HEK293 (cell line): ENCODE results near the gene SYNPO.

Source experiments
- CTCF ChIA-PET: fragments of 350-600 bp; formaldehyde crosslinking; extraction: SDS; loops from one replicate; lab custom pipeline; 2021; ENCODE audit warnings: antibody characterized with exemption; lab: Yijun Ruan, JAX
- POLR2A ChIA-PET: fragments of 300-600 bp; formaldehyde crosslinking; extraction: SDS; loops from one replicate; lab custom pipeline; 2020; ENCODE audit warnings: antibody characterized with exemption, inconsistent platforms; lab: Yijun Ruan, JAX
- H3K27ac ChIP-seq: fragments of 200-500 bp; sonication (Bioruptor generic); 2 replicates; pipeline ENCODE4 v1.5.1; 2014; ENCODE audit warnings: low read depth, low read length, control low read depth, inconsistent platforms; ENCODE audit errors: extremely low read depth
- H3K36me3 ChIP-seq, 2 experiments: fragments of 200-500 bp in 1 of 2; sonication (Bioruptor generic) in 1 of 2; 1 replicate in 1 of 2; 2 replicates in 1 of 2; pipeline ENCODE4 v1.5.1; 2014 to 2017; ENCODE audit warnings: inconsistent platforms in 2 of 2, low read length in 2 of 2; ENCODE audit not compliant: control insufficient read depth in 2 of 2, insufficient read depth in 1 of 2
- H3K4me1 ChIP-seq: fragments of 200-500 bp; sonication (Bioruptor generic); 2 replicates; pipeline ENCODE4 v1.5.1; 2014; ENCODE audit warnings: mild to moderate bottlenecking, low read length, inconsistent platforms; ENCODE audit not compliant: control insufficient read depth, insufficient read depth
- H3K4me3 ChIP-seq: 2 replicates; pipeline ENCODE4 v1.5.1; 2011; ENCODE audit warnings: low read depth, mild to moderate bottlenecking, control low read depth, low read length, moderate library complexity
- H3K9me3 ChIP-seq: fragments of 200-500 bp; sonication (Bioruptor generic); 2 replicates; pipeline ENCODE4 v1.5.1; 2014; ENCODE audit warnings: low read depth, low read length, inconsistent platforms; ENCODE audit not compliant: control insufficient read depth, insufficient read depth
- KLF10 ChIP-seq: fragments of 450-650 bp; IDR thresholded peaks from 2 replicates; pipeline ENCODE4 v1.5.1; 2018; ENCODE audit warnings: missing biosample characterization, mild to moderate bottlenecking, missing genetic modification characterization
- KLF8 ChIP-seq: fragments of 450-650 bp; formaldehyde crosslinking; IDR thresholded peaks from 2 replicates; pipeline ENCODE4 v1.5.1; 2016; ENCODE audit warnings: missing biosample characterization, missing genetic modification characterization
- OVOL3 ChIP-seq: fragments of 450-650 bp; formaldehyde crosslinking; IDR thresholded peaks from 2 replicates; pipeline ENCODE4 v1.5.1; 2016; ENCODE audit warnings: missing biosample characterization, missing genetic modification characterization
- PRDM4 ChIP-seq: fragments of 450-650 bp; formaldehyde crosslinking; IDR thresholded peaks from 2 replicates; pipeline ENCODE4 v1.5.1; 2017; ENCODE audit warnings: missing biosample characterization, missing genetic modification characterization
- TRIM28 ChIP-seq: IDR thresholded peaks from 2 replicates; pipeline ENCODE4 v1.6.1; 2011; ENCODE audit warnings: low read length, control low read depth, borderline replicate concordance
- TSHZ1 ChIP-seq: fragments of 450-650 bp; formaldehyde crosslinking; IDR thresholded peaks from 2 replicates; pipeline ENCODE4 v1.5.1; 2016; ENCODE audit warnings: missing biosample characterization, missing genetic modification characterization, borderline replicate concordance
- YY1 ChIP-seq: fragments of 450-650 bp; formaldehyde crosslinking; IDR thresholded peaks from 2 replicates; pipeline ENCODE4 v1.5.1; 2018; ENCODE audit warnings: missing biosample characterization, missing genetic modification characterization
- ZBTB6 ChIP-seq: fragments of 450-650 bp; formaldehyde crosslinking; IDR thresholded peaks from 2 replicates; pipeline ENCODE4 v1.5.1; 2017; ENCODE audit warnings: missing biosample characterization, missing genetic modification characterization
- ZIC2 ChIP-seq: fragments of 450-650 bp; formaldehyde crosslinking; IDR thresholded peaks from 2 replicates; pipeline ENCODE4 v1.5.1; 2016; ENCODE audit warnings: missing biosample characterization, missing genetic modification characterization
- ZNF140 ChIP-seq: fragments of 450-650 bp; formaldehyde crosslinking; IDR thresholded peaks from 2 replicates; pipeline ENCODE4 v1.5.1; 2016; ENCODE audit warnings: missing biosample characterization, missing genetic modification characterization
- ZNF24 ChIP-seq: fragments of 450-650 bp; formaldehyde crosslinking; IDR thresholded peaks from 2 replicates; pipeline ENCODE4 v1.5.1; 2016; ENCODE audit warnings: missing biosample characterization, missing genetic modification characterization
- ZNF248 ChIP-seq: fragments of 450-650 bp; formaldehyde crosslinking; IDR thresholded peaks from 2 replicates; pipeline ENCODE4 v1.5.1; 2017; ENCODE audit warnings: missing biosample characterization, missing genetic modification characterization
- ZNF433 ChIP-seq: fragments of 450-650 bp; formaldehyde crosslinking; IDR thresholded peaks from 2 replicates; pipeline ENCODE4 v1.5.1; 2016; ENCODE audit warnings: missing biosample characterization, missing genetic modification characterization, low read depth
- ZNF530 ChIP-seq: fragments of 450-650 bp; formaldehyde crosslinking; IDR thresholded peaks from 2 replicates; pipeline ENCODE4 v1.5.1; 2016; ENCODE audit warnings: low read depth, missing biosample characterization, missing genetic modification characterization
- ZNF571 ChIP-seq: fragments of 450-650 bp; formaldehyde crosslinking; IDR thresholded peaks from 2 replicates; pipeline ENCODE4 v1.5.0; 2017; ENCODE audit warnings: missing biosample characterization, missing genetic modification characterization
- ZNF623 ChIP-seq: fragments of 450-650 bp; formaldehyde crosslinking; IDR thresholded peaks from 2 replicates; pipeline ENCODE4 v1.5.1; 2016; ENCODE audit warnings: missing biosample characterization, missing genetic modification characterization
- ZNF626 ChIP-seq: fragments of 450-650 bp; sonication (Bioruptor Pico); formaldehyde crosslinking; IDR thresholded peaks from 2 replicates; pipeline ENCODE4 v1.5.1; 2018; ENCODE audit warnings: missing biosample characterization, missing genetic modification characterization, inconsistent platforms
- ZNF660 ChIP-seq: fragments of 450-650 bp; IDR thresholded peaks from 2 replicates; pipeline ENCODE4 v1.5.1; 2018; ENCODE audit warnings: missing biosample characterization, mild to moderate bottlenecking, missing genetic modification characterization
- ZNF704 ChIP-seq: fragments of 450-650 bp; formaldehyde crosslinking; IDR thresholded peaks from 2 replicates; pipeline ENCODE4 v1.5.1; 2016; ENCODE audit warnings: missing biosample characterization, missing genetic modification characterization
- ZNF830 ChIP-seq: fragments of 450-650 bp; IDR thresholded peaks from 2 replicates; pipeline ENCODE4 v1.5.0; 2018; ENCODE audit warnings: missing biosample characterization, missing genetic modification characterization, low read depth, mild to moderate bottlenecking, moderate library complexity

Gene SYNPO

GRCh38 chr5:150593996-150594395 lies 46.5 kb upstream of the SYNPO start:
- no peak overlapping the region for H3K27ac ChIP-seq
- H3K4me3 ChIP-seq: no peak overlapping the region
- POLR2A ChIA-PET: no interaction called here
- no peaks in the 10 kb centered on the region for H3K4me1 ChIP-seq
- TF ChIP-seq TSHZ1 (tag by site-specific recombination) (no peak), ZNF830 (tag by site-specific recombination) (no peak), ZNF140 (tag by site-specific recombination) (no peak), ZIC2 (tag by site-specific recombination) (no peak), ZNF433 (tag by site-specific recombination) (no peak), ZNF530 (tag by site-specific recombination) (no peak), ZNF660 (no peak), KLF8 (tag by site-specific recombination) (no peak), TRIM28 (no peak), PRDM4 (no peak), ZNF571 (no peak), OVOL3 (tag by site-specific recombination) (no peak), ZNF626 (tag by site-specific recombination) (no peak), ZNF704 (tag by site-specific recombination) (no peak), YY1 (tag by site-specific recombination) (no peak), ZNF623 (tag by site-specific recombination) (no peak), ZBTB6 (tag by site-specific recombination) (no peak), ZNF24 (tag by site-specific recombination) (no peak), ZNF248 (tag by site-specific recombination) (no peak), KLF10 (tag by site-specific recombination) (no peak)
- CTCF ChIA-PET: interaction anchor here (0.5 to 0.8 kb wide), 3 partner anchors 50 to 957 kb away, joined by 3 to 5 read pairs (median 3); no protein-coding TSS in a partner anchor
- no peaks in the 10 kb centered on the region for H3K9me3 ChIP-seq
- no peaks in the 10 kb centered on the region for H3K36me3 ChIP-seq
